Measurements from ENCODE around the gene FAM219B.
A peak's percentile ranks its signal among the peaks of the same experiment; 100 is the strongest.

Gene FAM219B

GRCh38 chr15:74866090-74866489 is 40.6 kb downstream of the FAM219B start:
- no peak overlapping the region for H2BK120ac ChIP-seq (ENCODE audit: low read depth, low read length)
- peaks cover 13% of the 10 kb centered on the region for H3K79me1 ChIP-seq (ENCODE audit: low read length)
- DNase-seq, result peak; percentile 23
- no peak overlapping the region for H3K4ac ChIP-seq (ENCODE audit: low read depth, low read length)
- peaks cover 19% of the 10 kb centered on the region for H3K79me2 ChIP-seq (ENCODE audit: control insufficient read depth, insufficient read depth, low read length)
- no peak overlapping the region for H3K56ac ChIP-seq (ENCODE audit: low read length)
- H3K36me3 ChIP-seq (ENCODE audit: control insufficient read depth, insufficient read depth, low read length), result no peaks in the 10 kb centered on the region
- no peak overlapping the region for H3K4me2 ChIP-seq (ENCODE audit: low read length)
- H4K8ac ChIP-seq (ENCODE audit: low read depth, low read length), result no peak overlapping the region
- H3K9ac ChIP-seq (ENCODE audit: low read length), result no peak overlapping the region
- H2AK5ac ChIP-seq (ENCODE audit: low read length), result no peak overlapping the region
- H4K5ac ChIP-seq (ENCODE audit: low read length), result no peak overlapping the region
- WGBS (ENCODE audit: extremely low coverage, insufficient coverage, low lambda C conversion rate), result no CpG with 5 or more reads among the region's 6 CpGs
- H3K4me1 ChIP-seq (ENCODE audit: control insufficient read depth, low read depth, low read length), result peaks cover 2% of the 10 kb centered on the region
- H3K4me3 ChIP-seq (ENCODE audit: low read length), result no peak overlapping the region
- H3K27ac ChIP-seq (ENCODE audit: low read depth, low read length), result no peak overlapping the region
- H3K18ac ChIP-seq (ENCODE audit: low read length), result no peak overlapping the region
- H2BK15ac ChIP-seq (replicated peaks; ENCODE audit: low read depth), result no peak overlapping the region
- no peak overlapping the region for H2BK5ac ChIP-seq (ENCODE audit: low read length)
- H3K27me3 ChIP-seq (ENCODE audit: insufficient read depth, low read length, poor library complexity), result no peaks in the 10 kb centered on the region
- H3K23ac ChIP-seq (ENCODE audit: low read length), result no peak overlapping the region

- Histone ChIP-seq H3K4me1 (ENCODE audit: control insufficient read depth, low read depth, low read length) (no peaks in the 10 kb centered on the region), H2BK15ac (replicated peaks; ENCODE audit: low read depth) (no peak overlapping the region), H3K79me2 (ENCODE audit: control insufficient read depth, insufficient read depth, low read length) (peaks cover 19% of the 10 kb centered on the region), H3K4me2 (ENCODE audit: low read length) (no peak overlapping the region), H3K56ac (ENCODE audit: low read length) (no peak overlapping the region), H3K18ac (ENCODE audit: low read length) (no peak overlapping the region), H3K9ac (ENCODE audit: low read length) (no peak overlapping the region), H3K23ac (ENCODE audit: low read length) (no peak overlapping the region), H3K79me1 (ENCODE audit: low read length) (peaks cover 13% of the 10 kb centered on the region), H2BK5ac (ENCODE audit: low read length) (no peak overlapping the region), H3K36me3 (ENCODE audit: control insufficient read depth, insufficient read depth, low read length) (no peaks in the 10 kb centered on the region), H3K27ac (ENCODE audit: low read depth, low read length) (no peak overlapping the region), H2AK5ac (ENCODE audit: low read length) (no peak overlapping the region), H4K5ac (ENCODE audit: low read length) (no peak overlapping the region), H2BK120ac (ENCODE audit: low read depth, low read length) (no peak overlapping the region), H3K27me3 (ENCODE audit: insufficient read depth, low read length, poor library complexity) (no peaks in the 10 kb centered on the region), H4K8ac (ENCODE audit: low read depth, low read length) (no peak overlapping the region), H3K4me3 (ENCODE audit: low read length) (no peak overlapping the region), H3K4ac (ENCODE audit: low read depth, low read length) (no peak overlapping the region)
- DNase-seq, result no peak
- no CpG with 5 or more reads among the region's 2 CpGs for WGBS (ENCODE audit: extremely low coverage, insufficient coverage, low lambda C conversion rate)
These were observed 41.3 kb downstream of the FAM219B start for GRCh38 chr15:74865316-74865715.

- H4K5ac ChIP-seq (ENCODE audit: low read length), result no peak overlapping the region
- no peak for DNase-seq
- H3K18ac ChIP-seq (ENCODE audit: low read length), result no peak overlapping the region
- no peak overlapping the region for H2BK120ac ChIP-seq (ENCODE audit: low read depth, low read length)
- H3K79me2 ChIP-seq (ENCODE audit: control insufficient read depth, insufficient read depth, low read length), result peaks cover 15% of the 10 kb centered on the region
- no peaks in the 10 kb centered on the region for H3K36me3 ChIP-seq (ENCODE audit: control insufficient read depth, insufficient read depth, low read length)
- H3K9ac ChIP-seq (ENCODE audit: low read length), result no peak overlapping the region
- H2BK15ac ChIP-seq (replicated peaks; ENCODE audit: low read depth), result no peak overlapping the region
- no peak overlapping the region for H3K4me2 ChIP-seq (ENCODE audit: low read length)
- WGBS (ENCODE audit: extremely low coverage, insufficient coverage, low lambda C conversion rate), result no CpG with 5 or more reads among the region's 6 CpGs
- no peak overlapping the region for H3K27ac ChIP-seq (ENCODE audit: low read depth, low read length)
- peaks cover 13% of the 10 kb centered on the region for H3K79me1 ChIP-seq (ENCODE audit: low read length)
- H2AK5ac ChIP-seq (ENCODE audit: low read length), result no peak overlapping the region
- H3K56ac ChIP-seq (ENCODE audit: low read length), result no peak overlapping the region
- H3K4me3 ChIP-seq (ENCODE audit: low read length), result no peak overlapping the region
- no peaks in the 10 kb centered on the region for H3K4me1 ChIP-seq (ENCODE audit: control insufficient read depth, low read depth, low read length)
- no peaks in the 10 kb centered on the region for H3K27me3 ChIP-seq (ENCODE audit: insufficient read depth, low read length, poor library complexity)
- no peak overlapping the region for H4K8ac ChIP-seq (ENCODE audit: low read depth, low read length)
- H2BK5ac ChIP-seq (ENCODE audit: low read length), result no peak overlapping the region
- H3K23ac ChIP-seq (ENCODE audit: low read length), result no peak overlapping the region
- no peak overlapping the region for H3K4ac ChIP-seq (ENCODE audit: low read depth, low read length)
These were observed 42.4 kb downstream of the FAM219B start for GRCh38 chr15:74864296-74864695.

DNA sequence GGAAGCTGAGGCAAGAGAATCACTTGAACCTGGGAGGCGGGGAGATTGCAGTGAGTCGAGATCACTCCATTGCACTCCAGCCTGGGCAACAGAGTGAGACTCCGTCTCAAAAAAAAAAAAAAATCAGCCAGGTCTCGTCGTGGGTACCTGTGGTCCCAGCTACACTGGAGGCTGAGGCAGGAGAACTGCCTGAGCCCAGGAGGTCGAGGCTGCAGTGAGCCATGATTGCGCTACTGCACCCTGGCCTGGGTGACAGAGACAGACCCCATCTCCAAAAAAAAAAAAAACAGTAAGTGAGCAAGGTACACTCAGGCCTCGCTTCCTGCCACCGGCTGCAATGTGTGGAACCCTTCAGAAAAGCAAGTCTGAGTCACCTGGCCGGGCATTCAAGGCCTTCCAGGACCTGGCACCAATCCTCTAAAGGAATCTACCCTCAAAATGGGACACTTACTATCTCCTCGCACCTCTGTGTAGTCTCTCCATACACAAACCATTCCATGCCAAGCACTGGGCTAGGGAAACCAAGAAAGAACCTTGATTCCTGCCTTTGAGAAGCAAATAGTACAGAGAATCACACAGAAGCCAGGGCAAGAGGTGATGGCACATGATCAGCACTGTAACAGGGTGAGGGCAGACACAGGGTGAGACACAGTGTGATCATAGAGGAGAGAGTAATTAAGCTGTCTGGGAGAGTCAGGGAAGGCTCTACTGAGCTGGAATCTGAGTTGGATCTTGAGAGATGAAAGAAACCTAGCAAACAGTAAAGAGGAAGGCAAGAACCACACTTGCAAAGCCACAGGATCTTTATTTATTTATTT is 43.2 kb downstream of the FAM219B start:
- WGBS (ENCODE audit: extremely low coverage, insufficient coverage, low lambda C conversion rate), result no CpG with 5 or more reads among the region's 11 CpGs
- no peak overlapping the region for H3K9ac ChIP-seq (ENCODE audit: low read length)

GRCh38 chr15:74858369-74858740 is 48.3 kb downstream of the FAM219B start:
- no peak overlapping the region for H4K8ac ChIP-seq (ENCODE audit: low read depth, low read length)
- no peak overlapping the region for H2BK15ac ChIP-seq (replicated peaks; ENCODE audit: low read depth)
- no peaks in the 10 kb centered on the region for H3K36me3 ChIP-seq (ENCODE audit: control insufficient read depth, insufficient read depth, low read length)
- H3K9ac ChIP-seq (ENCODE audit: low read length), result no peak overlapping the region
- H3K4ac ChIP-seq (ENCODE audit: low read depth, low read length), result no peak overlapping the region
- no peak overlapping the region for H3K27ac ChIP-seq (ENCODE audit: low read depth, low read length)
- no peaks in the 10 kb centered on the region for H3K79me2 ChIP-seq (ENCODE audit: control insufficient read depth, insufficient read depth, low read length)
- no peak overlapping the region for H3K4me2 ChIP-seq (ENCODE audit: low read length)
- H2AK5ac ChIP-seq (ENCODE audit: low read length), result no peak overlapping the region
- no peak for DNase-seq
- no peak overlapping the region for H3K4me3 ChIP-seq (ENCODE audit: low read length)
- no peaks in the 10 kb centered on the region for H3K4me1 ChIP-seq (ENCODE audit: control insufficient read depth, low read depth, low read length)
- H3K79me1 ChIP-seq (ENCODE audit: low read length), result peaks cover 2% of the 10 kb centered on the region
- no peak overlapping the region for H3K23ac ChIP-seq (ENCODE audit: low read length)
- H4K5ac ChIP-seq (ENCODE audit: low read length), result no peak overlapping the region
- no peak overlapping the region for H3K18ac ChIP-seq (ENCODE audit: low read length)
- H2BK120ac ChIP-seq (ENCODE audit: low read depth, low read length), result no peak overlapping the region
- whole genome bisulfite sequencing (ENCODE audit: extremely low coverage, insufficient coverage, low lambda C conversion rate), result no CpG with 5 or more reads among the region's 4 CpGs
- no peak overlapping the region for H3K56ac ChIP-seq (ENCODE audit: low read length)
- no peaks in the 10 kb centered on the region for H3K27me3 ChIP-seq (ENCODE audit: insufficient read depth, low read length, poor library complexity)
- no peak overlapping the region for H2BK5ac ChIP-seq (ENCODE audit: low read length)

More for the DNA sequence above, 43.2 kb downstream of the FAM219B start:
- Histone ChIP-seq H4K5ac (ENCODE audit: low read length) (no peak overlapping the region), H3K79me2 (ENCODE audit: control insufficient read depth, insufficient read depth, low read length) (peaks cover 12% of the 10 kb centered on the region), H3K27ac (ENCODE audit: low read depth, low read length) (no peak overlapping the region), H3K4ac (ENCODE audit: low read depth, low read length) (no peak overlapping the region), H3K4me2 (ENCODE audit: low read length) (no peak overlapping the region), H3K18ac (ENCODE audit: low read length) (no peak overlapping the region), H2BK15ac (replicated peaks; ENCODE audit: low read depth) (no peak overlapping the region), H3K4me1 (ENCODE audit: control insufficient read depth, low read depth, low read length) (no peaks in the 10 kb centered on the region), H2BK5ac (ENCODE audit: low read length) (no peak overlapping the region), H4K8ac (ENCODE audit: low read depth, low read length) (no peak overlapping the region), H2BK120ac (ENCODE audit: low read depth, low read length) (no peak overlapping the region), H3K27me3 (ENCODE audit: insufficient read depth, low read length, poor library complexity) (no peaks in the 10 kb centered on the region), H3K79me1 (ENCODE audit: low read length) (peaks cover 13% of the 10 kb centered on the region), H2AK5ac (ENCODE audit: low read length) (no peak overlapping the region), H3K56ac (ENCODE audit: low read length) (no peak overlapping the region), H3K23ac (ENCODE audit: low read length) (no peak overlapping the region), H3K36me3 (ENCODE audit: control insufficient read depth, insufficient read depth, low read length) (no peaks in the 10 kb centered on the region), H3K4me3 (ENCODE audit: low read length) (no peak overlapping the region)
- no peak for DNase-seq

Data from mesendoderm (in vitro differentiated cells).